BLaER1 (cell line): ENCODE results near the gene HLA-DMA.

ENCODE experiments used
- H3K27ac ChIP-seq: shearing (Covaris generic); formaldehyde crosslinking; 2 replicates; pipeline ENCODE4 v1.8.1; 2022
- H3K27me3 ChIP-seq: shearing (Covaris generic); formaldehyde crosslinking; 2 replicates; pipeline ENCODE4 v1.8.1; 2022
- H3K36me3 ChIP-seq: shearing (Covaris generic); formaldehyde crosslinking; 2 replicates; pipeline ENCODE4 v1.8.1; 2022
- H3K4me1 ChIP-seq: shearing (Covaris generic); formaldehyde crosslinking; 2 replicates; pipeline ENCODE4 v1.8.1; 2022
- H3K4me2 ChIP-seq: shearing (Covaris generic); formaldehyde crosslinking; 2 replicates; pipeline ENCODE4 v1.8.1; 2022
- H3K4me3 ChIP-seq: shearing (Covaris generic); formaldehyde crosslinking; 2 replicates; pipeline ENCODE4 v1.8.1; 2022
- H3K9ac ChIP-seq: shearing (Covaris generic); formaldehyde crosslinking; 2 replicates; pipeline ENCODE4 v1.8.1; 2022
- H3K9me3 ChIP-seq: shearing (Covaris generic); formaldehyde crosslinking; 2 replicates; pipeline ENCODE4 v1.8.1; 2022
- H4K20me1 ChIP-seq: shearing (Covaris generic); formaldehyde crosslinking; 2 replicates; pipeline ENCODE4 v1.8.1; 2022
- Cebpa-rat ChIP-seq: shearing (Covaris generic); IDR thresholded peaks from 2 replicates; pipeline ENCODE4 v1.8.1; 2022

The HLA-DMA gene

DNA sequence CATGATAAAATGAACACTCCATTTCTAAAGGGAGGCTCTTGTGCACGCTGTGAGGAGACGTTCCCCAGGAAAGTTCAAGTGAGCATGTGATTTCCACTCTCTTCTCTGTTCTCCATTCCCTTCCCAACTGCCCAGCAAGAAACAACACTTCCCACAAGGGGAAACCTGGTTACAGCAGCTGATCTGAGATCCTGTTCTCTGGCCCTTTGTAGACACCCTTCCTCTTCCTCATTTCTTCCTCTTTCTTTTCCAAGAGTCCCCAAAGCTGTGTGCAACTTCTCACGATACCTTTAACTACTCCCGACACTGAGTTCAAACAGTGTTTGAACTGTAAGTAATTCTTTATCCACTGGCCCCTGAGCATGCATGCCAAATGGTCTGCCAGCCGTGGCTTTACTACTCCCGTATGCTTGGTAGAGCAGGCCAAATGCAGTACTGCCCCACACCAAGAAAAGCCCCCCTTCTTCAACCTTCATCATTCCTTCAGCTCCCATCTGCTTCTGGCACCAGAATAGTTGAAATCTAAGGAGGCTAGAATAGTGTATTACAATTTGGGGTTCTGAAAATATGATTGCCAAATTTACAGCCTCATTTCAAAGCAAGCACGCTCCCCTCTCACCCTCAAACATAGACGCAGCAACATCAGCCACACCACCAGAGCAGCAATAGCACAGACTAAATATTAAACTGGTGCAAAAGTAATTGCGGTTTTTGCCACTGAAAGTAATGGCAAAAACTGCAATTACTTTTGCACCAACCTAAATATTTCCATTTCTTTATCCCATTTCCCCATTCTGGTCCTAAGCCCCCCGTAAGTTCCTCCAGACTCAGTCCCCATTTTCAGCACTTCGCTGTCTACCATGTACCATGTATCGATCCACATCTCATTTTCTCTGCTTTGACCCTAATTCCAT, 16.4 kb downstream of the HLA-DMA start:
- Histone ChIP-seq H3K4me1 (peaks cover 42% of the 10 kb centered on the region), H3K27ac (no peak overlapping the region), H3K36me3 (peaks cover 42% of the 10 kb centered on the region), H4K20me1 (no peaks in the 10 kb centered on the region), H3K4me2 (no peak overlapping the region), H3K9ac (no peak overlapping the region), H3K9me3 (no peaks in the 10 kb centered on the region), H3K27me3 (no peaks in the 10 kb centered on the region), H3K4me3 (no peak overlapping the region)
- no peak for TF ChIP-seq Cebpa-rat

- H3K9ac ChIP-seq, result no peak overlapping the region
- no peaks in the 10 kb centered on the region for H3K27me3 ChIP-seq
- no peaks in the 10 kb centered on the region for H3K9me3 ChIP-seq
- H3K4me2 ChIP-seq, result no peak overlapping the region
- H3K36me3 ChIP-seq, result peaks cover 42% of the 10 kb centered on the region
- H3K4me1 ChIP-seq, result peaks cover 40% of the 10 kb centered on the region
- H3K27ac ChIP-seq, result no peak overlapping the region
- H4K20me1 ChIP-seq, result no peaks in the 10 kb centered on the region
- H3K4me3 ChIP-seq, result no peak overlapping the region
- no peak for TF ChIP-seq Cebpa-rat
These were observed 17.2 kb downstream of the HLA-DMA start for GRCh38 chr6:32935551-32936238.

DNA sequence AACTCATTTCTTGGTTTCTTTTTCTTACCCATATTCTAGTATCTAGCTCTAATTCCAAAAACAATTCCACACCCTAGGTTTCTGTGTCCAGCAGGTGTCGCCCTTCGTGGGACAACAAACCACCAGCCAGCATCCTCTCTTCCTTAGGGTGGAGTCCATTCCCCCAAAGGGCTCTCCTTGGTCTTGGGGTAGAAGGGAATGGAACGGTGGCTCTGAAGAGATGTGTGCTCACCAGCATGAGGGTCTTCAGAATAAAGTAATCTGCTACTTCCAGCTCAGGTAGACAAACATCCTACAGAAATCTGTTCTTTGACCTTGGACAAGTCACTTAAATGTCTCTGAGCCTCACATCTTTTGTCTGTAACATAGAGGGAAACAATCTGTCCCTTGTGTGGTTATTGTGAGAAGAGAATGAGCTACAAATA, 19.2 kb downstream of the HLA-DMA start:
- H3K4me3 ChIP-seq, result no peak overlapping the region
- no peak overlapping the region for H3K27ac ChIP-seq

GRCh38 chr6:32932132-32932868, 20.6 kb downstream of the HLA-DMA start:
- peaks cover 30% of the 10 kb centered on the region for H3K4me1 ChIP-seq
- H3K36me3 ChIP-seq, result peaks cover 29% of the 10 kb centered on the region
- no peak overlapping the region for H3K27ac ChIP-seq
- H3K4me3 ChIP-seq, result no peak overlapping the region
- H4K20me1 ChIP-seq, result no peaks in the 10 kb centered on the region
- peak overlapping the region; percentile 61; the same call in 1 of the 2 replicates for H3K4me2 ChIP-seq
- H3K9me3 ChIP-seq, result no peaks in the 10 kb centered on the region
- no peaks in the 10 kb centered on the region for H3K27me3 ChIP-seq
- no peak overlapping the region for H3K9ac ChIP-seq
- TF ChIP-seq Cebpa-rat, result no peak

More for the DNA sequence above, 19.2 kb downstream of the HLA-DMA start:
- no peak for TF ChIP-seq Cebpa-rat
- H3K27me3 ChIP-seq, result no peaks in the 10 kb centered on the region
- no peak overlapping the region for H3K4me2 ChIP-seq
- peaks cover 41% of the 10 kb centered on the region for H3K36me3 ChIP-seq
- no peaks in the 10 kb centered on the region for H3K9me3 ChIP-seq
- H4K20me1 ChIP-seq, result no peaks in the 10 kb centered on the region
- peaks cover 21% of the 10 kb centered on the region for H3K4me1 ChIP-seq
- no peak overlapping the region for H3K9ac ChIP-seq

DNA sequence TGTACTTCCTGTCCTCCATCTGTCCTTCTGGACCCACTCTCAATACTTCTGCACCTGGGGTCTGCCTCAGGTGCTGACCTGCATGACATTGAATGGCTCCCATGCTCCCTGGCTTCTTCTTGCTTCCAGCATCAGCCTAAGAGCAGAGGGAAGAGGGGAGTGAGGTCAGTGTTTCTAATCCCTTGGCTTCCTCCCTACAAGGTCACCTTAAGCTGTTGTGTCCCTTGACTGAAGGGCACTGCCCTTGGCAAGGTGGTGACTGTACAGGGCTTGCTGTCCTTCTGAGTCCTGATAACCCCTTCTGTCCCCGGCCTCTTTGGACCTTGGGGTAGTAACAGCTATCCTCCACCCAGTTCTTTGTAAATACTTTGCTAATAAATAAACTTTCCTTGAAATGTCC, 21.7 kb downstream of the HLA-DMA start:
- Histone ChIP-seq H3K9ac (no peak overlapping the region), H3K27me3 (no peaks in the 10 kb centered on the region), H3K4me3 (no peak overlapping the region), H4K20me1 (no peaks in the 10 kb centered on the region), H3K27ac (no peak overlapping the region), H3K4me1 (peaks cover 25% of the 10 kb centered on the region), H3K4me2 (peak overlapping the region; percentile 61), H3K9me3 (no peaks in the 10 kb centered on the region), H3K36me3 (peaks cover 18% of the 10 kb centered on the region)
- TF ChIP-seq Cebpa-rat, result no peak

DNA sequence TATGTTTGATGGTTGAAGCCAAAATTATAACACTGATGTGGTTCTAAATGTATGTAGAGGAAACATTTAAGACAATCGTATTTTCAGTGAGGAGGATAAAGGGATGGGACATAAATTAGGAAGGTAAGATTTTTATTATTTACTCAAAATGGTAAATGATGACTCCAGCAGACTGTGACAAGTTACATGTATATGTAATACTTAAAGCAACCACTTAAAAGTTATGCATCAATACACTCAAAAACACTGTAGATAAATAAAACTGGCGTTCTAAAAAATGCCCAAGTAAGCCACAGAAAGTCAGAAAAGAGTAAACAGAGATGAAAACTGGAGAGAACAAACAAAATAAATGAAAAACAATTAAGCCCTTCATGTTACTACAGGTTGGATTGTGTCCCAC, 30.8 kb downstream of the HLA-DMA start:
- Histone ChIP-seq H3K4me1 (peaks cover 10% of the 10 kb centered on the region), H3K27me3 (no peaks in the 10 kb centered on the region), H3K27ac (no peak overlapping the region), H3K9ac (no peak overlapping the region), H4K20me1 (no peaks in the 10 kb centered on the region), H3K36me3 (no peaks in the 10 kb centered on the region), H3K4me3 (no peak overlapping the region), H3K4me2 (peak overlapping the region; percentile 42; the same call in 1 of the 2 replicates), H3K9me3 (no peaks in the 10 kb centered on the region)
- TF ChIP-seq Cebpa-rat, result no peak

GRCh38 chr6:32920715-32921114, 32.2 kb downstream of the HLA-DMA start:
- Histone ChIP-seq H3K9me3 (no peaks in the 10 kb centered on the region), H3K4me1 (peaks cover 10% of the 10 kb centered on the region), H3K9ac (no peak overlapping the region), H3K4me3 (no peak overlapping the region), H3K4me2 (no peak overlapping the region), H3K27ac (no peak overlapping the region), H4K20me1 (no peaks in the 10 kb centered on the region), H3K36me3 (no peaks in the 10 kb centered on the region), H3K27me3 (no peaks in the 10 kb centered on the region)
- TF ChIP-seq Cebpa-rat, result no peak

GRCh38 chr6:32912951-32913350, 39.9 kb downstream of the HLA-DMA start:
- Histone ChIP-seq H4K20me1 (no peaks in the 10 kb centered on the region), H3K36me3 (no peaks in the 10 kb centered on the region), H3K4me1 (no peaks in the 10 kb centered on the region), H3K9me3 (no peaks in the 10 kb centered on the region), H3K27ac (no peak overlapping the region), H3K4me2 (no peak overlapping the region), H3K9ac (no peak overlapping the region), H3K4me3 (no peak overlapping the region), H3K27me3 (no peaks in the 10 kb centered on the region)
- TF ChIP-seq Cebpa-rat, result no peak

- Histone ChIP-seq H3K9me3 (no peaks in the 10 kb centered on the region), H3K27ac (no peak overlapping the region), H3K4me3 (no peak overlapping the region), H3K27me3 (no peaks in the 10 kb centered on the region), H3K4me2 (no peak overlapping the region), H4K20me1 (no peaks in the 10 kb centered on the region), H3K4me1 (no peaks in the 10 kb centered on the region), H3K9ac (no peak overlapping the region), H3K36me3 (no peaks in the 10 kb centered on the region)
- TF ChIP-seq Cebpa-rat, result no peak
These were observed 44.0 kb downstream of the HLA-DMA start for GRCh38 chr6:32908897-32909296.
